ENCODE results near the gene HOXD10. TPM values are rescaled to one million over a fixed set of nuclear protein-coding genes. Genes with fewer than 3 reads are reported as not detected.
A peak's percentile ranks its signal among the peaks of the same experiment; 100 is the strongest.

HOXD10 gene
- total and polyA plus RNA-seq, 2 experiments from 2014 or later: not detected

- H3K79me2 ChIP-seq (replicated peaks; ENCODE audit: insufficient read depth): no peaks in the 10 kb centered on the region
- Mint-ChIP-seq H3K27me3 (ENCODE audit: insufficient read depth, low read depth, poor library complexity) (peaks cover 99% of the 10 kb centered on the region), H3K4me3 (no peak overlapping the region; the same call in 2 of the 3 replicates), H3K36me3 (ENCODE audit: low read depth) (no peaks in the 10 kb centered on the region; the same call in 2 of the 3 replicates), H3K9me3 (no peaks in the 10 kb centered on the region; the same call in 2 of the 3 replicates), H3K27ac (no peak overlapping the region), H3K4me1 (peaks cover 23% of the 10 kb centered on the region)
- peak overlapping the region; percentile 49 for H3K4me2 ChIP-seq
- peaks cover 22% of the 10 kb centered on the region for H3K4me1 ChIP-seq (ENCODE audit: insufficient read depth)
- no peak overlapping the region for H3K27ac ChIP-seq (ENCODE audit: low read depth)
- peaks cover 36% of the 10 kb centered on the region for H4K20me1 ChIP-seq (replicated peaks; ENCODE audit: insufficient read depth)
- no peaks in the 10 kb centered on the region; the same call in 1 of the 2 replicates for H3K36me3 ChIP-seq (ENCODE audit: insufficient read depth)
- DNase-seq (ENCODE audit: low spot score) (peak; percentile 49), ATAC-seq (peak; percentile 38)
- no peaks in the 10 kb centered on the region for H3K9me2 ChIP-seq (ENCODE audit: insufficient read depth)
- peaks cover 16% of the 10 kb centered on the region for H3F3A ChIP-seq (replicated peaks; ENCODE audit: low read depth)
- TF ChIP-seq EZH2phosphoT487 (IDR thresholded peaks at IDR 0.05; ENCODE audit: unreplicated experiment) (peak; percentile 71), STAT1 (IDR thresholded peaks at IDR 0.05; ENCODE audit: unreplicated experiment) (no peak), NANOG (IDR thresholded peaks at IDR 0.05; ENCODE audit: borderline replicate concordance) (no peak), EZH2 (IDR thresholded peaks at IDR 0.05; ENCODE audit: low read depth, unreplicated experiment) (peak; percentile 92)
- H2AFZ ChIP-seq: no peak overlapping the region
- H3K27me3 ChIP-seq (ENCODE audit: insufficient read depth): peaks cover 100% of the 10 kb centered on the region
- H3K4me3 ChIP-seq: 0 out of 2 replicates have a peak overlapping the region, but pooled peaks have one; percentile 32
Observed at GRCh38 chr2:176072951-176073904, 43.4 kb upstream of the HOXD10 start.

GRCh38 chr2:176074919-176075425, 41.6 kb upstream of the HOXD10 start:
- Mint-ChIP-seq H3K36me3 (ENCODE audit: low read depth) (no peaks in the 10 kb centered on the region; the same call in 2 of the 3 replicates), H3K27ac (no peak overlapping the region), H3K9me3 (no peaks in the 10 kb centered on the region; the same call in 2 of the 3 replicates), H3K4me1 (peaks cover 30% of the 10 kb centered on the region), H3K4me3 (peak overlapping the region; percentile 23; the same call in 2 of the 3 replicates), H3K27me3 (ENCODE audit: insufficient read depth, low read depth, poor library complexity) (peaks cover 99% of the 10 kb centered on the region)
- Histone ChIP-seq H3K79me2 (replicated peaks; ENCODE audit: insufficient read depth) (no peaks in the 10 kb centered on the region), H3F3A (replicated peaks; ENCODE audit: low read depth) (peaks cover 25% of the 10 kb centered on the region), H2AFZ (no peak overlapping the region), H4K20me1 (replicated peaks; ENCODE audit: insufficient read depth) (peaks cover 34% of the 10 kb centered on the region), H3K36me3 (ENCODE audit: insufficient read depth) (no peaks in the 10 kb centered on the region; the same call in 1 of the 2 replicates), H3K4me3 (no peak overlapping the region), H3K27ac (ENCODE audit: low read depth) (no peak overlapping the region), H3K9me2 (ENCODE audit: insufficient read depth) (no peaks in the 10 kb centered on the region), H3K4me2 (0 out of 2 replicates have a peak overlapping the region, but pooled peaks have one; percentile 27), H3K27me3 (ENCODE audit: insufficient read depth) (peaks cover 100% of the 10 kb centered on the region), H3K4me1 (ENCODE audit: insufficient read depth) (peaks cover 22% of the 10 kb centered on the region; the same call in 1 of the 2 replicates)
- DNase-seq (ENCODE audit: low spot score) (peak; percentile 16), ATAC-seq (no peak)
- no peak for TF ChIP-seq ZNF331 (CRISPR knock-in tag; IDR thresholded peaks at IDR 0.05; ENCODE audit: low read depth)
- TF ChIP-seq EZH2 (IDR thresholded peaks at IDR 0.05; ENCODE audit: low read depth, unreplicated experiment): peak; percentile 75

GRCh38 chr2:176075481-176075880, 41.1 kb upstream of the HOXD10 start:
- ATAC-seq (no peak), DNase-seq (ENCODE audit: low spot score) (peak; percentile 87)
- H3K9me2 ChIP-seq (ENCODE audit: insufficient read depth): no peaks in the 10 kb centered on the region
- Mint-ChIP-seq H3K4me1 (peaks cover 30% of the 10 kb centered on the region), H3K4me3 (peak overlapping the region; percentile 43; the same call in 2 of the 3 replicates), H3K9me3 (no peaks in the 10 kb centered on the region; the same call in 2 of the 3 replicates), H3K36me3 (ENCODE audit: low read depth) (no peaks in the 10 kb centered on the region; the same call in 2 of the 3 replicates), H3K27ac (no peak overlapping the region), H3K27me3 (ENCODE audit: insufficient read depth, low read depth, poor library complexity) (peaks cover 96% of the 10 kb centered on the region)
- peaks cover 98% of the 10 kb centered on the region for H3K27me3 ChIP-seq (ENCODE audit: insufficient read depth)
- 0 out of 2 replicates have a peak overlapping the region, but pooled peaks have one; percentile 27 for H3K4me2 ChIP-seq
- no peak overlapping the region for H2AFZ ChIP-seq
- no peak overlapping the region for H3K27ac ChIP-seq (ENCODE audit: low read depth)
- no peak overlapping the region for H3K4me3 ChIP-seq
- H4K20me1 ChIP-seq (replicated peaks; ENCODE audit: insufficient read depth): peaks cover 34% of the 10 kb centered on the region
- H3K4me1 ChIP-seq (ENCODE audit: insufficient read depth): peaks cover 22% of the 10 kb centered on the region; the same call in 1 of the 2 replicates
- no peaks in the 10 kb centered on the region for H3K36me3 ChIP-seq (ENCODE audit: insufficient read depth)
- peaks cover 25% of the 10 kb centered on the region for H3F3A ChIP-seq (replicated peaks; ENCODE audit: low read depth)
- H3K79me2 ChIP-seq (replicated peaks; ENCODE audit: insufficient read depth): no peaks in the 10 kb centered on the region
- TF ChIP-seq ZNF462 (CRISPR knock-in tag; IDR thresholded peaks at IDR 0.05) (no peak), JUNB (IDR thresholded peaks at IDR 0.05; ENCODE audit: unreplicated experiment) (no peak)

Measured in GM23338 (cell line).